GM19238 (cell line): ENCODE measurements around the gene ATP12A.
"Not testable (repeated sequence)": the region's sequence is repeated elsewhere in the genome, so short reads cannot be mapped to it uniquely, and the experiment has no call there.

Experiments
- DNase-seq: peaks from one replicate; pipeline ENCODE4 v3.0.0; 2011; ENCODE audit warnings: low spot score; ENCODE audit not compliant: insufficient read length

ATP12A gene

DNA sequence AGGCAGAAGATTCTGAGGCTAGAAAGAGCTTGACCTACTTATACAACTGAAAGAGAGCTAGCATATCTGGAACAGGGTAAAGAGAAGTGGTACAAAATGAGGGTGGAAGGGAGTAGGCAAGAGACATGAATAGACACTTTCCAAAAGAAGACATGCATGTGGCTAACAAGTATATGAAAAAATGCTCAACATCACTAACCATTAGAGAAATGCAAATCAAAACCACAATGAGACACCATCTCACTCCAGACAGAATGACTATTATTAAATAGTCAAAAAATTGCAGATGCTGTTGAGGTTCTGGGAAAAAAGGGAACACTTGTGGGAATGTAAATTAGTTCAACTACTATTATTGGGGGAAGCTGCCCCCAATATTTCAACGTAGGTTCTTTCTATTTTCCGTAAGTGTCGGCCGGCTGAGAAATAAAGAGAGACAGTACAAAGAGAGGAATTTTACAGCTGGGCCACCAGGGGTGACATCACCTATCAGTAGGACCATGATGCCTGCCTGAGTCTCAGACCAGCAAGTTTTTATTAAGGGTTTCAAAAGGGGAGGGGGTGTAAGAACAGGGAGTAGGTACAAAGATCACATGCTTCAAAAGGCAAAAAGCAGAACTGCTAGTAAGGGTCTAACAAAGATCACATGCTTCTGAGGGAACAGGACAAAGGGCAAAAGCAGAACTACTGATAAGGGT, 50.8 kb downstream of the ATP12A start:
- DNase-seq: not testable (repeated sequence)

DNA sequence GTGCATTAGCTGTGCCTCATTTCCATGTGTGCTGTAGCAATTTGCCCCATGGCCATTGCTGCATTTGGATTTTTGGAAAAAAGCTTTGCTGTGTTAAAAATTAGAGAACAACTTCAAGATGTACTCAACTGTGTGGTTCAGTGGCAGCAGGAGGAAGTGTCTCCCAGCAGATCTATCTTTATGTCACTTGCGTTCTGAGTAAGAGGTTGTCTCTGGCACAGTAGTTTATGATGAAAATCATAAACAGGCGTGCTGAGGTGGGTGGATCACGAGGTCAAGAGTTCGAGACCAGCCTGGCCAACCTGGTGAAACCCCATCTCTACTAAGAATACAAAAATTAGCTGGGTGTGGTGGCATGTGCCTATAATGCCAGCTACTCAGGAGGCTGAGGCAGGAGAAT, 54.7 kb downstream of the ATP12A start:
- DNase-seq: no peak

- no peak for DNase-seq
These were observed 56.8 kb downstream of the ATP12A start for GRCh38 chr13:24737042-24737441.

- DNase-seq: no peak
These were observed 58.2 kb downstream of the ATP12A start for GRCh38 chr13:24738366-24738847.

DNA sequence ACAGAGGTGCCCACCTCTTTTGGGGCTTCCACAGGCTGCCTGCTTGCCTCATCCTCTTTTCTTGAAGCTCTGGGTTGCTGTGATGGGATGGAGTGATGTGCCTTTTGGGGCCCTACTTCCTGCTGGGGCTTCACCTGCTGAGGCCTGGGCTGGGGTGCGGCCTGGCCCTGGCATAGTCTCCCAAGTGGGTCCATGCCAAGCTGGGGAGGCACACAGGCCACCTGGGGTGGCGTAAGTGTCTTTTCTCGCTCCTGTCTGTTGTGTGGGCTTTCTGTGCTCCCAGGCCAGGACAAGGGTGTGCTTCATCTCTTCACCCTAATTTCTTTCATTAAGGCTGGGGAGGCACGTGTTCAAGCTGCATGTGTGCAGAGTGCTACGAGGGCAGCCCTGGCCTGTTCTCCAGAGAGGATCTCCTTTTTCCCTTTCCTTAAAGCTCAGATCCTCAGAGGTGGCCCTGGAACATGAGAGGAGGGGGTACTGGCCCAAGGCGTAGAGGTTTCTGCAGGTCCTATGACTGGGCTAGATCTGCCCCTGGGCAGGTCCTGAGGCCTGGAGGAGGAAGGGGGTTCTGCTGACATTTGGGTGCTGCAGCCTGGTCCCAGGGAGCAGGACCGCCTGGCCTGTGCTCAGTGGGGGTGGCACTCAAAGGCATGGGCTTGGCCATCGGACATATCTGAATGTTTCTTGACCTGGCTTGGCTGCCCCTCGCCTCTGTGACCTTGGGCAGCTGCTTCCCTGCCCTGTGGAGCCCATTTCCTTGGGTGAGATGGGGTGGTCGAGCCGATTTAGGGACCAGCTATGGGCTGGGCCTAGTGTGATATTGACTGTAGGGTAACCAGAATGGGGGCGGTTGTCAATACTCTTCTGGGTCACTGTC, 60.0 kb downstream of the ATP12A start:
- no peak for DNase-seq

- DNase-seq: no peak
These were observed 60.9 kb downstream of the ATP12A start for GRCh38 chr13:24741016-24741662.

DNA sequence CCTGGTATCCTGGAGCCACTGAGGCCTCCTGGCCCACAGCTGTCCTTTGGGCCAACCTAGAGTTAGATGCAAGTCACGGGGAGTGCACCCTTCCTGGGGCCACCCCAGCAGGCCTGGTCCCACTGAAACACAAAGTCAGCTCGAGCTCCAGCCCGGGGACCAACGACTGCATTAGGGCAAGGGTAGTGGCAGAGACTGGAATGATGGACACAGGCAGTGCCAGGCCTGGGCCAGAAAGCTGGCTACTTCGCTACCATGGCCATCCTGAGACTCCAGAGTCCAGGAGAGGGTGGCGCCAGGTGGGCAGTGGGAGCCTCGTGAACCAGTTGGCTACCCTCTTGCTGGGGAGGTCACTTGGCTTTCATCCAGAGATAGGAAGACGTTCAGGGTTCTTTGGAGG, 61.6 kb downstream of the ATP12A start:
- DNase-seq: no peak

DNA sequence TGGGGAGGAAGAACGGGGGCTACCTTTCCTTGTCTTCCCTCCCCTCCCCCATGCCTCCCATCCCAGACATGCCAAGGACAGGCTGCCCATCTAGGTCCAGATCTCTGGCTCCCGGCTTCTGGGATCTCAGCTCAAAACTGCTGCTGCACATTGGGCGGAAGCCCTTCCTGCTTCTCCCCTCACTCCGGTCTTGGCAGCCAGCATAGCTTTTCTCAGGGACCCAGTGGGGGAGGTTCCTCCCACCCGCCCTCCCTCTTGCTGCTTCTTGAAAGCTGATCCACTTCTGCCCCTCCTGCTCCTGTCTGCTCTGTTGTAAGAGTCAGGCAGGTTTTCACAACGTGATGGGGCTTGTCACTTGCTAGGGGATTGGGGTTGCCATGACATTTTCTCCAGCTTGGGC, 62.1 kb downstream of the ATP12A start:
- no peak for DNase-seq

DNA sequence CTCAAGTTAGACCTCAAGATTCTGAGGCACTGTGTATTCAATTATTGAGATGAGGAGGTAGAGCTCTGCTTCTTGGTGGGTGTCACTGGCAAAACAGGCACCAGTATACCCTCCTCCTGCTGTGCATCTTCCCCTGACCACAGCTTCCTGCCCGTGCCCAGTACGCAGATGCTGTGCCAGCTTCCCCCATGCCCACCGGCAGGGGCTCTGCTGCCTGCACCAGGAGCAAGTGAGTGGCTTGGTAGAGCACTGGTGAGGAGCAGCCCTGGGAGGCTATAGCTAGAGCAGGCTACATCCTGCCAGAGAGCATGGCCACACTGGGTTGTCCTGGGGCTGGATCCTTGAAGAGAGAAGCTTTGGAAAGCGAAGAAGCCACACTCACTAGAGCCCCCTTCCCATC, 62.8 kb downstream of the ATP12A start:
- DNase-seq: no peak

GRCh38 chr13:24744247-24744646, 64.0 kb downstream of the ATP12A start:
- DNase-seq: no peak

DNA sequence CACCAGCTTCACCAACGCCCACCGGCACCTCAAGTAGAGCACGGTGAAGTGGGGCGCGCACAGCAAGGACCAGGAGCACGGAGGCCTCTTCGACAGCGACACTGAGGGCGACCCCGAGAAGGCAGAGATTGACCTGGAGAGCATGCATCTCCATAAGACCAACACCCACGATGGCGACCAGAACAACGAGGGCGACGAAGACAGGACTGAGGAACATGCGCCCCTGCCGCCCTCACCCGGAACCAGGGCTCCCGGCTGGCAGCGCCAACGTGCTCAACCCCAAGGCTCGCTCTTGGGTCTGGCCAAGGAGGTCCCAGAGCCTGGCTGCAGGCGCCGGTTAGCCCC, 65.3 kb downstream of the ATP12A start:
- DNase-seq: no peak

- no peak for DNase-seq
These were observed 65.8 kb downstream of the ATP12A start for GRCh38 chr13:24745861-24746617.

DNA sequence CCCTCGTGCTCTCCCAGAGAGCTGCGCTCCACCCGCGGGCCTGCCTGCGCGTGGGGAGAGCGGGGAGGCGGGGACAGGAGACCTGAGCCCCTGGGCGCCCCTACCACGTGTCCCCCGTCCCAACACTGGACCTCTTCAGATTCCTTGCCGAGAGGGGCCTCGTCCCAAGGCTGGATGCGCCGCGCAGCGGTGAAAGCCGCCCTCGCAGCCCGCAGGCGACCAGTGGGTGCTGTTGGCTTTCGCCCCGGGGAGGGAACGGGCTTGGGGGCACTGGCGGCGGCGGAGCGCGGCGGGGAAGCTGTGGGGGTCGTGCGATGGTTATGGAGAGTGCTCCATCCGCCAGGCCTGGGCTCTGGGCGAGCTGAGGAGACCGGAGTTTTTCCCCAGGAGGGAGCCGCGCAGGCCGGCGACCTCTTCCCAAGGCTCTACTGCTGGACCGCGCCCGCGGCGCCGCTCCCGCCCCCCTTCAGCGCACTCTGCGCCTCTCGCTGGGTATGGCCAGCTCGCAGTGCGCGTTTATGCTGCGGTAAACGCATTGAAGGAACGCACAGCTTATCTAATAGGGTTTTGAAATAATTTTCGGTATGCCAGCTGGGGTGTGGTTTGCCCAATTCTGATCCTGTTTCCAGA, 66.5 kb downstream of the ATP12A start:
- DNase-seq: no peak

- DNase-seq: no peak
These were observed 67.2 kb downstream of the ATP12A start for GRCh38 chr13:24747248-24748060.

DNA sequence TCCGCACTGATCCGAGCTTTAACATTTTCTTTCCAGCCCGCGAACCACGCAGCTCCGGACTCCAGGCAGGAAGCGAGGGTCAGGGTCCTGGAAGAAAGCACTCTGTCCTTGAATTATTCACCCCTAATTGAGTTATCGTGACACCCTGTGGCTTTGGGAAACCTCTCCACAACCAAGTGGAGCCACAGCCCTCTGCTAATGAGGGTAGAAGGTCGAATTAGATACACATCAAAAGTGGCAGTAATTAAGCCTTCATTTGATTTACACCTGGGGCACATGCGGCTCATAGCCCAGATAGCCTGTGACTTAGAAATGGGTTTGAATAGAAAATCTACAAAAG, 67.8 kb downstream of the ATP12A start:
- DNase-seq: no peak

GRCh38 chr13:24759197-24759596, 79.0 kb downstream of the ATP12A start:
- DNase-seq: no peak
